ENCODE results near the gene PLEKHN1. TPM values are rescaled to one million over a fixed set of nuclear protein-coding genes. Genes with fewer than 3 reads are reported as not detected.
"Not testable (repeated sequence)": the region's sequence is repeated elsewhere in the genome, so short reads cannot be mapped to it uniquely, and the experiment has no call there.

Gene PLEKHN1
- total and polyA plus RNA-seq, 7 experiments from 2014 or later, result 0.18 to 3.0 (median 0.83) TPM; not detected in 1

- Mint-ChIP-seq H3K9me3 (peaks cover 0 to 13% (median 6%) of the 10 kb centered on the region in 11 donors), H3K27ac (peak overlapping the region in 1 of 9 donors; percentile 59), H3K27me3 (peaks cover 7 to 55% (median 34%) of the 10 kb centered on the region in 5 donors)
- ATAC-seq; H3K4me3 ChIP-seq (ENCODE audit: low read length); H3K9me3 ChIP-seq (ENCODE audit: control insufficient read depth in 2 of 3, low read length in 3 of 3); H3K4me3 Mint-ChIP-seq; POLR2A ChIA-PET; H3K36me3 Mint-ChIP-seq; H3K4me1 Mint-ChIP-seq; intact Hi-C loops (cut with micrococcal nuclease); CTCF ChIA-PET; H3K4me1 ChIP-seq (ENCODE audit: control insufficient read depth in 2 of 2, insufficient read depth in 2 of 2, low read length in 2 of 2); H3K27ac ChIP-seq (ENCODE audit: low read depth, low read length); H3K27me3 ChIP-seq (ENCODE audit: control insufficient read depth in 2 of 2, insufficient read depth in 2 of 2, low read length in 2 of 2); DNase-seq; H3K36me3 ChIP-seq (ENCODE audit: control insufficient read depth in 2 of 3, insufficient read depth in 3 of 3, low read length in 3 of 3): not testable (repeated sequence)
Measured at GRCh38 chr1:988061-988460, 21.8 kb downstream of the PLEKHN1 start.

- H3K4me3 Mint-ChIP-seq, result not testable (repeated sequence)
Measured at GRCh38 chr1:991275-991674, 25.0 kb downstream of the PLEKHN1 start.

GRCh38 chr1:991895-992294 is 25.6 kb downstream of the PLEKHN1 start:
- Mint-ChIP-seq H3K9me3 (peaks cover 0 to 13% (median 6%) of the 10 kb centered on the region in 11 donors), H3K4me3 (no peak overlapping the region), H3K27me3 (peaks cover 6 to 53% (median 14%) of the 10 kb centered on the region in 5 donors), H3K4me1 (peaks cover 0 to 16% (median 9%) of the 10 kb centered on the region in 7 donors), H3K36me3 (peaks cover 0 to 7% (median 0%) of the 10 kb centered on the region in 5 donors), H3K27ac (no peak overlapping the region)
- Histone ChIP-seq H3K36me3 (ENCODE audit: control insufficient read depth in 2 of 3, insufficient read depth in 3 of 3, low read length in 3 of 3) (no peaks in the 10 kb centered on the region), H3K27me3 (ENCODE audit: control insufficient read depth in 2 of 2, insufficient read depth in 2 of 2, low read length in 2 of 2) (no peaks in the 10 kb centered on the region), H3K27ac (ENCODE audit: low read depth, low read length) (no peak overlapping the region), H3K4me1 (ENCODE audit: control insufficient read depth in 2 of 2, insufficient read depth in 2 of 2, low read length in 2 of 2) (no peaks in the 10 kb centered on the region), H3K4me3 (ENCODE audit: low read length) (no peak overlapping the region), H3K9me3 (ENCODE audit: control insufficient read depth in 2 of 3, low read length in 3 of 3) (peaks cover 0 to 3% (median 0%) of the 10 kb centered on the region in 3 experiments)
- intact Hi-C loops (cut with micrococcal nuclease), result no loop called here
- ChIA-PET POLR2A (interaction anchor here (0.6 kb wide), 1 partner anchor 53 kb away, joined by 3 read pairs; no protein-coding TSS in a partner anchor), CTCF (interaction anchor here (0.8 kb wide), 1 partner anchor 9 kb away, joined by 3 read pairs; no protein-coding TSS in a partner anchor)
- DNase-seq (no peak), ATAC-seq (no peak)

More at GRCh38 chr1:991275-991674, 25.0 kb downstream of the PLEKHN1 start:
- DNase-seq; H3K27me3 ChIP-seq (ENCODE audit: control insufficient read depth in 2 of 2, insufficient read depth in 2 of 2, low read length in 2 of 2); H3K36me3 Mint-ChIP-seq; H3K27ac ChIP-seq (ENCODE audit: low read depth, low read length); ATAC-seq; H3K36me3 ChIP-seq (ENCODE audit: control insufficient read depth in 2 of 3, insufficient read depth in 3 of 3, low read length in 3 of 3); H3K4me3 ChIP-seq (ENCODE audit: low read length); H3K9me3 ChIP-seq (ENCODE audit: control insufficient read depth in 2 of 3, low read length in 3 of 3); intact Hi-C loops (cut with micrococcal nuclease); CTCF ChIA-PET; H3K27ac Mint-ChIP-seq; H3K4me1 ChIP-seq (ENCODE audit: control insufficient read depth in 2 of 2, insufficient read depth in 2 of 2, low read length in 2 of 2): not testable (repeated sequence)
- Mint-ChIP-seq H3K4me1 (peaks cover 0 to 15% (median 9%) of the 10 kb centered on the region in 7 donors), H3K27me3 (peaks cover 6 to 59% (median 12%) of the 10 kb centered on the region in 5 donors), H3K9me3 (peaks cover 0 to 13% (median 6%) of the 10 kb centered on the region in 11 donors)
- POLR2A ChIA-PET, result interaction anchor here (0.6 kb wide), 1 partner anchor 54 kb away, joined by 3 read pairs; no protein-coding TSS in a partner anchor

GRCh38 chr1:992362-992761 is 26.1 kb downstream of the PLEKHN1 start:
- peaks cover 6 to 56% (median 17%) of the 10 kb centered on the region in 5 donors for H3K27me3 Mint-ChIP-seq

GRCh38 chr1:993379-993995 is 27.2 kb downstream of the PLEKHN1 start:
- peaks cover 0 to 11% (median 6%) of the 10 kb centered on the region in 11 donors for H3K9me3 Mint-ChIP-seq
- no peak overlapping the region for H3K4me3 ChIP-seq (ENCODE audit: low read length)
- H3K27me3 Mint-ChIP-seq, result peaks cover 6 to 49% (median 17%) of the 10 kb centered on the region in 5 donors
- intact Hi-C loops (cut with micrococcal nuclease), result no loop called here
- peaks cover 0 to 7% (median 0%) of the 10 kb centered on the region in 5 donors for H3K36me3 Mint-ChIP-seq
- POLR2A ChIA-PET, result interaction anchor here (0.6 kb wide), 1 partner anchor 55 kb away, joined by 4 read pairs; no protein-coding TSS in a partner anchor
- ATAC-seq, result no peak
- H3K36me3 ChIP-seq (ENCODE audit: control insufficient read depth in 2 of 3, insufficient read depth in 3 of 3, low read length in 3 of 3), result no peaks in the 10 kb centered on the region
- H3K27ac Mint-ChIP-seq, result no peak overlapping the region
- H3K27me3 ChIP-seq (ENCODE audit: control insufficient read depth in 2 of 2, insufficient read depth in 2 of 2, low read length in 2 of 2), result no peaks in the 10 kb centered on the region
- peak in 1 of 9 donors; percentile 7 for DNase-seq
- H3K4me1 ChIP-seq (ENCODE audit: control insufficient read depth in 2 of 2, insufficient read depth in 2 of 2, low read length in 2 of 2), result no peaks in the 10 kb centered on the region
- peaks cover 0 to 3% (median 0%) of the 10 kb centered on the region in 3 experiments for H3K9me3 ChIP-seq (ENCODE audit: control insufficient read depth in 2 of 3, low read length in 3 of 3)
- CTCF ChIA-PET, result no interaction called here
- H3K4me3 Mint-ChIP-seq, result no peak overlapping the region
- peaks cover 0 to 21% (median 12%) of the 10 kb centered on the region in 7 donors for H3K4me1 Mint-ChIP-seq
- no peak overlapping the region for H3K27ac ChIP-seq (ENCODE audit: low read depth, low read length)

More at GRCh38 chr1:992362-992761, 26.1 kb downstream of the PLEKHN1 start:
- no peak overlapping the region for H3K4me3 Mint-ChIP-seq
- POLR2A ChIA-PET, result no interaction called here
- no peak overlapping the region for H3K27ac ChIP-seq (ENCODE audit: low read depth, low read length)
- H3K4me3 ChIP-seq (ENCODE audit: low read length), result no peak overlapping the region
- H3K27me3 ChIP-seq (ENCODE audit: control insufficient read depth in 2 of 2, insufficient read depth in 2 of 2, low read length in 2 of 2), result no peaks in the 10 kb centered on the region
- intact Hi-C loops (cut with micrococcal nuclease), result no loop called here
- ATAC-seq, result no peak
- no peaks in the 10 kb centered on the region for H3K4me1 ChIP-seq (ENCODE audit: control insufficient read depth in 2 of 2, insufficient read depth in 2 of 2, low read length in 2 of 2)
- H3K36me3 ChIP-seq (ENCODE audit: control insufficient read depth in 2 of 3, insufficient read depth in 3 of 3, low read length in 3 of 3), result no peaks in the 10 kb centered on the region
- no peak for DNase-seq
- H3K9me3 ChIP-seq (ENCODE audit: control insufficient read depth in 2 of 3, low read length in 3 of 3), result peaks cover 0 to 3% (median 0%) of the 10 kb centered on the region in 3 experiments
- CTCF ChIA-PET, result interaction anchor here (0.8 kb wide), 1 partner anchor 9 kb away, joined by 3 read pairs; no protein-coding TSS in a partner anchor
- peaks cover 0 to 21% (median 12%) of the 10 kb centered on the region in 7 donors for H3K4me1 Mint-ChIP-seq
- H3K36me3 Mint-ChIP-seq, result peaks cover 0 to 7% (median 0%) of the 10 kb centered on the region in 5 donors
- no peak overlapping the region for H3K27ac Mint-ChIP-seq
- H3K9me3 Mint-ChIP-seq, result peaks cover 0 to 13% (median 6%) of the 10 kb centered on the region in 11 donors

- H3K9me3 ChIP-seq (ENCODE audit: control insufficient read depth in 2 of 3, low read length in 3 of 3); H3K4me3 ChIP-seq (ENCODE audit: low read length); H3K4me1 ChIP-seq (ENCODE audit: control insufficient read depth in 2 of 2, insufficient read depth in 2 of 2, low read length in 2 of 2); H3K27ac ChIP-seq (ENCODE audit: low read depth, low read length); H3K27ac Mint-ChIP-seq; H3K27me3 ChIP-seq (ENCODE audit: control insufficient read depth in 2 of 2, insufficient read depth in 2 of 2, low read length in 2 of 2); H3K36me3 ChIP-seq (ENCODE audit: control insufficient read depth in 2 of 3, insufficient read depth in 3 of 3, low read length in 3 of 3); DNase-seq; H3K4me3 Mint-ChIP-seq; ATAC-seq; intact Hi-C loops (cut with micrococcal nuclease); H3K36me3 Mint-ChIP-seq: not testable (repeated sequence)
- H3K4me1 Mint-ChIP-seq, result peaks cover 0 to 21% (median 12%) of the 10 kb centered on the region in 7 donors
- H3K9me3 Mint-ChIP-seq, result peaks cover 0 to 11% (median 5%) of the 10 kb centered on the region in 11 donors
- POLR2A ChIA-PET, result interaction anchor here (0.7 kb wide), 1 partner anchor 8 kb away, joined by 5 read pairs; no protein-coding TSS in a partner anchor
- H3K27me3 Mint-ChIP-seq, result peaks cover 6 to 40% (median 16%) of the 10 kb centered on the region in 5 donors
- CTCF ChIA-PET, result interaction anchor here (0.6 kb wide), 1 partner anchor 15 kb away, joined by 3 read pairs; no protein-coding TSS in a partner anchor
Measured at GRCh38 chr1:994546-994945, 28.3 kb downstream of the PLEKHN1 start.

Measured in naive thymus-derived CD4-positive, alpha-beta T cell (primary cell).